Dermis blood vessel endothelial cell (primary cell): ENCODE measurements around the gene CHD6. TPM values are rescaled to one million over a fixed set of nuclear protein-coding genes. Genes with fewer than 3 reads are reported as not detected.

ENCODE experiments used
- DNase-seq: peaks from one replicate; pipeline ENCODE4 v3.0.0; 2010
- total RNA-seq: library from RNA; depleted of rRNA; stranded (reverse); fragments of >200 nt; gene quantifications from 2 replicates; pipeline ENCODE4 v1.2.3, GENCODE V29; 2014

CHD6 gene
- total RNA-seq, 1 donor from 2014 or later = 35.6 TPM

GRCh38 chr20:41619360-41620100 lies 1.4 kb upstream of the CHD6 start:
- no peak for DNase-seq

- DNase-seq = peak; percentile 23
Measured at GRCh38 chr20:41618807-41619311, 682 bp upstream of the CHD6 start.

GRCh38 chr20:41617059-41617901 lies 897 bp downstream of the CHD6 start:
- DNase-seq = peak; percentile 58

- DNase-seq = no peak
Measured at GRCh38 chr20:41616228-41616627, 1.9 kb downstream of the CHD6 start.

GRCh38 chr20:41615676-41616075 lies 2.5 kb downstream of the CHD6 start:
- no peak for DNase-seq

- no peak for DNase-seq
Measured at GRCh38 chr20:41615110-41615509, 3.1 kb downstream of the CHD6 start.

GRCh38 chr20:41613321-41613720 lies 4.9 kb downstream of the CHD6 start:
- DNase-seq = no peak

- no peak for DNase-seq
Measured at GRCh38 chr20:41609474-41609873, 8.7 kb downstream of the CHD6 start.

- no peak for DNase-seq
Measured at GRCh38 chr20:41608606-41609005, 9.6 kb downstream of the CHD6 start.

- DNase-seq = no peak
Measured at GRCh38 chr20:41607791-41608190, 10.4 kb downstream of the CHD6 start.

GRCh38 chr20:41604002-41604401 lies 14.2 kb downstream of the CHD6 start:
- no peak for DNase-seq

- DNase-seq = no peak
Measured at GRCh38 chr20:41601742-41602141, 16.4 kb downstream of the CHD6 start.

- no peak for DNase-seq
Measured at GRCh38 chr20:41600926-41601631, 17.1 kb downstream of the CHD6 start.

GRCh38 chr20:41599699-41600104 lies 18.5 kb downstream of the CHD6 start:
- DNase-seq = no peak

- DNase-seq = no peak
Measured at GRCh38 chr20:41598719-41599118, 19.5 kb downstream of the CHD6 start.

GRCh38 chr20:41594514-41595322 lies 23.5 kb downstream of the CHD6 start:
- no peak for DNase-seq

GRCh38 chr20:41592516-41593216 lies 25.5 kb downstream of the CHD6 start:
- no peak for DNase-seq

GRCh38 chr20:41587956-41588355 lies 30.2 kb downstream of the CHD6 start:
- no peak for DNase-seq

- no peak for DNase-seq
Measured at GRCh38 chr20:41587523-41587922, 30.7 kb downstream of the CHD6 start.

- DNase-seq = no peak
Measured at GRCh38 chr20:41586772-41587171, 31.4 kb downstream of the CHD6 start.

GRCh38 chr20:41580350-41580749 lies 37.8 kb downstream of the CHD6 start:
- no peak for DNase-seq
